ENCODE data around the gene CRYM.
"Not testable (repeated sequence)": the region's sequence is repeated elsewhere in the genome, so short reads cannot be mapped to it uniquely, and the experiment has no call there.

The CRYM gene

GRCh38 chr16:21253470-21253869 lies 24.6 kb downstream of the CRYM start:
- Histone ChIP-seq H3K27ac (ENCODE audit: extremely low read depth, low read depth, low read length) (no peak overlapping the region), H3K4me1 (ENCODE audit: control insufficient read depth, insufficient read depth, low read length) (no peaks in the 10 kb centered on the region), H3K4me3 (ENCODE audit: low read depth, low read length) (no peak overlapping the region), H3K36me3 (ENCODE audit: control insufficient read depth in 2 of 2, insufficient read depth in 1 of 2, low read length in 2 of 2) (no peaks in the 10 kb centered on the region), H3K9me3 (ENCODE audit: control insufficient read depth, insufficient read depth, low read depth, low read length) (no peaks in the 10 kb centered on the region)
- POLR2A ChIA-PET: no interaction called here
- no peak for TF ChIP-seq ZNF48 (tag by site-specific recombination; IDR thresholded peaks at IDR 0.05)
- CTCF ChIA-PET: interaction anchor here (0.6 to 1.0 kb wide), 2 partner anchors 98 to 286 kb away, joined by 3 read pairs; no protein-coding TSS in a partner anchor

DNA sequence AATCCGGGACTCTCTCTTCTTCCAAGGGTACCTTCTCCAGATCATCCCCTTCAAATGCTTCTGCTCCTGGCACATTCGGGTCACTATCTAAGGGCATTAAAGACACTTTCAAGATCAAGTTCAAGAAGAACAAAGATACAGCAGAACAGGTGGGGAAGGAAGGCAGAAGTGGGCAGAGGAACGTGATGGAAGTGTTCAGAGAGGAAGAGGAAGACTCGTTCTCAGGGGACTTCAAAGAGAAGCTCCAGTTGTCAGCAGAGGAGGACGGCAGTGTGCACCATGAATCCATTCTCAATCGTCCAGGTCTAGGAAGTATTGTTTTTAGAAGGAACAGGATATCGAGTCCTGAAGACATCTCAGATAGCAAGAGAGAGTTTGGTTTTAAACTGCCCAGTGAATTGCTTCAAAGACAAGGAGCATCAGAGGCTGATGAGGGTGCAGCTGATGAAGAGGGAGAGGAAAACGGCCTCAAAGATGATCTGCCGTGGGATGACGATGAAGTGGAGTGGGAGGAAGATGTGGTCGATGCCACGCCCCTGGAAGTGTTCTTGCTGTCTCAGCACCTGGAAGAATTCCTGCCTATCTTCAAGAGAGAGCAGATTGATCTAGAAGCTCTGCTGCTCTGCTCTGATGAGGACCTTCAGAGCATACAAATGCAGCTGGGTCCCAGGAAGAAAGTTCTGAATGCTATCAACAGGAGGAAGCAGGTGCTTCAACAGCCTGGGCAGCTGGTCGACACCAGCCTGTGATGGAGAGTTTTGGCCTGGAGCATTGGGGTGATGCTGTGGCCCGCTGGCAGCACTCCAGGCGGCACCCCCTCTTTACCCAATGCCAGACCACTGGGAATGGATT lies 27.8 kb downstream of the CRYM start:
- no peaks in the 10 kb centered on the region for H3K4me1 ChIP-seq (ENCODE audit: control insufficient read depth, insufficient read depth, low read length)
- CTCF ChIA-PET: no interaction called here
- H3K27ac ChIP-seq (ENCODE audit: extremely low read depth, low read depth, low read length): no peak overlapping the region
- no peaks in the 10 kb centered on the region for H3K9me3 ChIP-seq (ENCODE audit: control insufficient read depth, insufficient read depth, low read depth, low read length)
- H3K4me3 ChIP-seq (ENCODE audit: low read depth, low read length): no peak overlapping the region
- no peaks in the 10 kb centered on the region for H3K36me3 ChIP-seq (ENCODE audit: control insufficient read depth in 2 of 2, insufficient read depth in 1 of 2, low read length in 2 of 2)
- POLR2A ChIA-PET: no interaction called here
- no peak for TF ChIP-seq ZBTB1 (tag by site-specific recombination; IDR thresholded peaks at IDR 0.05)
- TF ChIP-seq ZNF600 (tag by site-specific recombination; IDR thresholded peaks at IDR 0.05): no peak
- TF ChIP-seq ZNF473 (tag by site-specific recombination; IDR thresholded peaks at IDR 0.05): no peak
- TF ChIP-seq ZNF521 (tag by site-specific recombination; IDR thresholded peaks at IDR 0.05): no peak
- TF ChIP-seq ZNF514 (tag by site-specific recombination; IDR thresholded peaks at IDR 0.05): no peak
- no peak for TF ChIP-seq KLF16 (tag by site-specific recombination; IDR thresholded peaks at IDR 0.05)
- TF ChIP-seq ZNF157 (tag by site-specific recombination; IDR thresholded peaks at IDR 0.05): no peak
- TF ChIP-seq, protein P1, sequence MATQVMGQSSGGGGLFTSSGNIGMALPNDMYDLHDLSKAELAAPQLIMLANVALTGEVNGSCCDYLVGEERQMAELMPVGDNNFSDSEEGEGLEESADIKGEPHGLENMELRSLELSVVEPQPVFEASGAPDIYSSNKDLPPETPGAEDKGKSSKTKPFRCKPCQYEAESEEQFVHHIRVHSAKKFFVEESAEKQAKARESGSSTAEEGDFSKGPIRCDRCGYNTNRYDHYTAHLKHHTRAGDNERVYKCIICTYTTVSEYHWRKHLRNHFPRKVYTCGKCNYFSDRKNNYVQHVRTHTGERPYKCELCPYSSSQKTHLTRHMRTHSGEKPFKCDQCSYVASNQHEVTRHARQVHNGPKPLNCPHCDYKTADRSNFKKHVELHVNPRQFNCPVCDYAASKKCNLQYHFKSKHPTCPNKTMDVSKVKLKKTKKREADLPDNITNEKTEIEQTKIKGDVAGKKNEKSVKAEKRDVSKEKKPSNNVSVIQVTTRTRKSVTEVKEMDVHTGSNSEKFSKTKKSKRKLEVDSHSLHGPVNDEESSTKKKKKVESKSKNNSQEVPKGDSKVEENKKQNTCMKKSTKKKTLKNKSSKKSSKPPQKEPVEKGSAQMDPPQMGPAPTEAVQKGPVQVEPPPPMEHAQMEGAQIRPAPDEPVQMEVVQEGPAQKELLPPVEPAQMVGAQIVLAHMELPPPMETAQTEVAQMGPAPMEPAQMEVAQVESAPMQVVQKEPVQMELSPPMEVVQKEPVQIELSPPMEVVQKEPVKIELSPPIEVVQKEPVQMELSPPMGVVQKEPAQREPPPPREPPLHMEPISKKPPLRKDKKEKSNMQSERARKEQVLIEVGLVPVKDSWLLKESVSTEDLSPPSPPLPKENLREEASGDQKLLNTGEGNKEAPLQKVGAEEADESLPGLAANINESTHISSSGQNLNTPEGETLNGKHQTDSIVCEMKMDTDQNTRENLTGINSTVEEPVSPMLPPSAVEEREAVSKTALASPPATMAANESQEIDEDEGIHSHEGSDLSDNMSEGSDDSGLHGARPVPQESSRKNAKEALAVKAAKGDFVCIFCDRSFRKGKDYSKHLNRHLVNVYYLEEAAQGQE (tag by site-specific recombination; IDR thresholded peaks at IDR 0.05): no peak
- TF ChIP-seq ZNF146 (tag by site-specific recombination; IDR thresholded peaks at IDR 0.05): no peak
- TF ChIP-seq ZNF416 (tag by site-specific recombination; IDR thresholded peaks at IDR 0.05): no peak
- no peak for TF ChIP-seq ZNF354C (tag by site-specific recombination; IDR thresholded peaks at IDR 0.05; ENCODE audit: borderline replicate concordance, low read depth)
- TF ChIP-seq GLIS2 (tag by site-specific recombination; IDR thresholded peaks at IDR 0.05): no peak
- no peak for TF ChIP-seq ZNF366 (tag by site-specific recombination; conservative IDR thresholded peaks at IDR 0.05)
- TF ChIP-seq ZNF341 (tag by site-specific recombination; IDR thresholded peaks at IDR 0.05; ENCODE audit: low read depth): no peak
- no peak for TF ChIP-seq PATZ1 (tag by site-specific recombination; IDR thresholded peaks at IDR 0.05)
- no peak for TF ChIP-seq ZNF658 (tag by site-specific recombination; IDR thresholded peaks at IDR 0.05)

DNA sequence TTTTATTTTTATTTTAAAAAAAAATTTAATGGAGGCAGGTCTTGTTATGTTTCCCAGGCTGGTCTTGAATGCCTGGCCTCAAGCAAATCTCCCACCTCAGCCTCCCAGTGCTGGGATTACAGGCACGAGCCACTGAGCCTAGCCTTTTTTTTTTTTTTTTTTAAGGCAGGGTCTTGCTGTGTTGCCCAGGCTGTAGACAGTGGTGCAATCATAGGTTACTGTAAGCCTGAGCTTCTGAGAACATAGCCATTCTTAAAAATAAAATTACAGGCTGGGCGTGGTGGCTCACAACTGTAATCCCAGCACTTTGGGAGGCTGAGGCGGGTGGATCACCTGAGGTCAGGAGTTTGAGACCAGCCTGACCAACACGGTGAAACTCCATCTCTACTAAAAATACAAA lies 29.9 kb downstream of the CRYM start:
- CTCF ChIA-PET; H3K4me3 ChIP-seq (ENCODE audit: low read depth, low read length); H3K9me3 ChIP-seq (ENCODE audit: control insufficient read depth, insufficient read depth, low read depth, low read length); POLR2A ChIA-PET; H3K36me3 ChIP-seq (ENCODE audit: control insufficient read depth in 2 of 2, insufficient read depth in 1 of 2, low read length in 2 of 2); H3K4me1 ChIP-seq (ENCODE audit: control insufficient read depth, insufficient read depth, low read length); H3K27ac ChIP-seq (ENCODE audit: extremely low read depth, low read depth, low read length): not testable (repeated sequence)
